Hematopoietic multipotent progenitor cell (in vitro differentiated cells): Measurements from ENCODE around the gene RNU1-1. TPM values are rescaled to one million over a fixed set of nuclear protein-coding genes. Genes with fewer than 3 reads are reported as not detected.

Experiments used
- small RNA-seq: library from RNA; depleted of rRNA; stranded (forward); fragments of <200 nt; gene quantifications from one replicate; pipeline ENCODE3, GENCODE V24; 2012
- total RNA-seq: library from RNA; depleted of rRNA; stranded (reverse); fragments of >200 nt; gene quantifications from one replicate; pipeline ENCODE4 v1.2.3, GENCODE V29; 2012

Gene RNU1-1
- total RNA-seq, 1 donor: under 0.01 TPM

Small RNA genes lying within 50 kb of the gene (small RNA-seq; reads per million reads assigned to genes)
- gene RNU1-1: not detected
- not detected for gene RNU1-6P

Other genes with a start within 250 kb of the RNU1-1 start
- 17.5 TPM for gene FBXO42, start 161.8 kb downstream of the RNU1-1 start, total RNA-seq
- 69.2 TPM for gene SZRD1, start 147.0 kb downstream of the RNU1-1 start, total RNA-seq
- gene SPATA21, start 76.9 kb downstream of the RNU1-1 start, total RNA-seq: not detected
- 69.5 TPM for gene NECAP2, start 73.6 kb downstream of the RNU1-1 start, total RNA-seq
- gene NBPF1, start 99.3 kb upstream of the RNU1-1 start, total RNA-seq: 16.4 TPM
- under 0.01 TPM for gene RNU1-3, start 152.7 kb upstream of the RNU1-1 start, total RNA-seq
- gene RNU1-4, start 226.2 kb upstream of the RNU1-1 start, total RNA-seq: under 0.01 TPM